ENCODE measurements around the gene PARG.
A peak's percentile ranks its signal among the peaks of the same experiment; 100 is the strongest.
"Not testable (repeated sequence)": the region's sequence is repeated elsewhere in the genome, so short reads cannot be mapped to it uniquely, and the experiment has no call there.

PARG gene

DNA sequence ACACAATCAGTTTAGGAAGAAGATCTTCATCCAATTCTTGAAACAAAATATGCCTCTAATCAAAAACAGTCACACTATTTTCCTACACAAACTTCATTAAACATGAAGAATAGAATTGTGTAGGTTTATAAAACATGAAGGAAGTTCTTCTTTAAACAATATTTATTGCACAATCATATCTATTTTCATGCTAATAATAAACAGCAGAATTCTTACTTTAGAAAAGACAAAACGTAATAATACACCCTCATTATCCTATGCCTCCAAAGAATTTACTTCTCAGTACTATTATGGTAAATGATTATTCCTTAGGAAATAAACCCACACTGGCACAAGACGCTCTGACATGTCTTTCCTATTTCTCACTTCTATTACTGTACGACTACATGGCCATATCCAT lies 41.4 kb downstream of the PARG start:
- DNase-seq = not testable (repeated sequence)

DNA sequence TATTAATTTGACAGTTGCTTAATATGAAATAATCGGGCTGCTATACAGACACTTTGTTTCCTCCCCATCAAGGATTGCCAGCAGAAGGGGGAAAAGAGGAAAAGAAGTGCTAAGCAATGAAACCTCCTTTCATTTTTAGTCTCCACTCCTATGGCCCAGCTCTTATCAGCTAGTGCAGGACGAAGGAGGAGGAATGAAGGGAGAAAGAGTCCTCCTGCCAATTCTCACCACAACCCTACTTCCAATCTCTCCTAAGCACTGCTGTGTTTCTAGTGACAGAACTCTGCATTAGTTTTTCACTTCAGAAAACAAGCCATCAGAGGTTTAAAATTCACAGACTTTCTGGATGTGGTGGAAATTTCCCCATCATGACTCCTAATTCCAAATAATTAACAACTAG lies 41.8 kb downstream of the PARG start:
- not testable (repeated sequence) for DNase-seq

DNA sequence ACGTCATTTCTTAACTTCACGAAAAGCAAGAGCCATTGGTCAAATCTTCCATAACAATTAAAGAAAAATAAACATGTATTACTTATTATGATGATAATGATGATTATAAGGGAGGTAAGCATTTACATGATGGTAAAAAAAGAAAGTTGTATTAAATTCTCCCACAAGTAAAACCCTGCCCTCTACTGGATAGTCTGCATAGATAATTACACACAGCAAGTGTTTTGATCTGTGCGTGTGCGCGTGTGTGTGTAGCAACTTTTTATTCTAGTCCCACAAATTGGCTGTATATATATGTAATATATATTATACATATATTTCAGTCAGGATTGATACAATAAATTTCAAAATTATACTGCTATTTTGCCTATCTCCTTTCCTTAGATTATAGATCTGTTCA lies 51.8 kb downstream of the PARG start:
- DNase-seq = not testable (repeated sequence)

DNA sequence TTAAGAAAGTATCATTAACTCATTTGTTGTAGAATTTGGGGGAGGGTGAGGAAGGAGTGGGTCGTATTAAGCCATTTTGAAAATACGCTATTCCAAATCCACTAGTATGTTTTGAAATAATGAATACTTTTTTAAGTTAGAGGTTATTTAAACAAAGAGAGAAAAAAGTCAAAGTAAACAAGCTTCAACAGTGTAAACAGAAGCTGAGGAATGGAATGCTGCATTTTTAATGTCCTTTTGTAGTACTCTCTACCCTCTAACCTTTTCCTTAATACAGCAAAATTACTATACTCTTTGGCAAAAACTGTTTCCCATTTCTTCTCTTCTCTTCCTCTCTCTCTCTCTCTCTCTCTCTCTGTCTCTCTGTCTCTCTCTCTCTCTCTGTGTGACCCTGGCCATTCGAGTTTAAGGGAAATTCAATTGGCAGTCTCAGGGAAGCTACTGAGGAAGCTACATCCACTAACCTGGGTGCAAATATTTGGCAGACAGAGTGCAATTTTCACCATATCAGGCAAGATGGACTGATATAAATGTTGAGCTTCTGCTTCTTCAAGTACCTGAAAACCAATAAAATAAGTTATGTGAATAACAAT lies 57.0 kb downstream of the PARG start:
- not testable (repeated sequence) for DNase-seq

DNA sequence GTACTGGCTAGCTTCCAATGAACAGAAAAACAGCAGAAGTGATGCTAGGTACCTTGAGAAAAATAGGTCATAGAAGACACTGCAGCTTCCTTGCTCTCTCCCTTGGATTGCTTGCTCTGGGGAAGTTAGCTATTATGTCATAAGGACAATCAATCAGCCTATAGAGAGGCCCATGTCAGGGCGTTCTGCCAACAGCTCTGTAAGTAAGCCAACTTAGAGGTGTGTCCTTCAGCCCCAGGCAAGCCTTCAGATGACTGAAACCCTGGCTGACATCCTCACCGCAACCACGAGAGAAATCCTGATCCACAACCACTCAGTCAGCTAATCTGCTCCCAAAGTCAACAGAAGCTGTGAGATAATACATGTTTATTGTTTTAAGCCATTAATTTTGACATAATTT lies 58.0 kb downstream of the PARG start:
- DNase-seq = not testable (repeated sequence)

DNA sequence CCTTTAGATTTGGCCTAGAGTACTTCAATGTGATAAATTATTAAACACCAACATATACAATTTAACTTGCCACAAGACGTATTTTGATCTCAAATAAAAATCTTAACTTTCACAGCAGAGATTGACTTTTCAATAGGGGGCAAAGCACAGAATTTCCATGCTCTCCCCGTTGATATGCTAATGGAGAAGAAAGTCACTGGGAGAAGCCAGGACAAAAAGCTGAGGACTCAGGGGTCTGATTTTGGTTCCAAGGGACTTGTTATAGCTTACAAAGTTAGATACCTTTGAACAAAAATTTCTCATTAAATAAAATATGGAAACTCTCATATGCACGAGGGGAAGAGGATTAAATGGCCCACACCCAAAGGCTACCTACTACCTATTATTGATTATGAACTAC lies 59.5 kb downstream of the PARG start:
- DNase-seq = not testable (repeated sequence)

DNA sequence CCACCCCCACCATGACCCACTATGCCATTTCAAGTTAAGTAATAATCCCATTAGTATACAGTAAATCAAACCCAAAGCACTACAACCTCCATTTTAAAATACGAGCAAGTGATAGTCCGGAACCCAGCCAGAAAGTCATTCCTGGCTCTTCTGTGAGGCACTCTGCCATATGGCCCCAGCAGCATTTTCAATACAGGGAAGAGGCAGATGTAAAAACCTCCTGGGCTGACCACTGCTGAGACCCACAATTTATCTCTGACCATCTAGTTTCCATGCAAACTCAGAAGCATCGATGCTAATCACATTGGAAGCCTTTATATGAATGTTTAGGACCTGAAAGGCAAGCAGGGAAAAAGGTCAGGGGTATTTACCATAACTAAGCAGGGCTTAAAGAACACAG lies 69.1 kb downstream of the PARG start:
- DNase-seq = not testable (repeated sequence)

DNA sequence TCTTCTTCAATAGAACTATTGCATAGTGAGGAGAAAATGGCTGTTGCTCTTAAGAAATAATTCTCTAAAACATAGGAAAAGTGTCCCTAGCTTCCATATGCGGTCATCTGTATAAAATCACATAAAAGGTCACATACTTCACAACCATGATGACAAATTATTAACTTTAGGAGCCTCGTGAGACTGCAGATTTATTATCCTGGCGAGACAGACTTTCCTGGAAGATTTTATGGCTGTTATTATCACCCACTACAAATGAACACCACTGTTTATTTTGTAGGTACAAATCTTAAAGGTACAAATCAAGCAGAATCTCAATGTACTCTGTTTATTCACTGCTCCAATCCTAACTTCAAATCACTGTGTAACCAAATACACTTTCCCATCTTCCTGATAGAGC lies 70.4 kb downstream of the PARG start:
- not testable (repeated sequence) for DNase-seq

DNA sequence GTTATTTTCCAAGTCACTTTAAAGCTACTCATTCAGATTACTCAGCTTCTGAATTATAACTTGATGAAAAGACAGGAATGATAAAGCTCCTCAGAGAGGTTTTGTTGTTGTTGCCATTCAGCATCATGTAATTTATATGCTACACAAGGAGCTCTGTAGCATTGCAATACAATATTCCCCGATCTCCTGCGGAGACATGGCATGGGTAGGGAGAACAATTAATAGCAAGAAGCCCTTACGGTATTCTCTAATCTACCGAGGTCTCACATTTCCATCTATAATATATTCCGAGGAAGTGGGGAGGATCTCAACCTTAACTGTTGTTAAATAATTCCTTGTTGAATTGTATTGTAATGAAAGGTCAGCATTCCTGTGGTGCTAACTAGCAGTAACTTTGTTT lies 81.9 kb downstream of the PARG start:
- DNase-seq = not testable (repeated sequence)

DNA sequence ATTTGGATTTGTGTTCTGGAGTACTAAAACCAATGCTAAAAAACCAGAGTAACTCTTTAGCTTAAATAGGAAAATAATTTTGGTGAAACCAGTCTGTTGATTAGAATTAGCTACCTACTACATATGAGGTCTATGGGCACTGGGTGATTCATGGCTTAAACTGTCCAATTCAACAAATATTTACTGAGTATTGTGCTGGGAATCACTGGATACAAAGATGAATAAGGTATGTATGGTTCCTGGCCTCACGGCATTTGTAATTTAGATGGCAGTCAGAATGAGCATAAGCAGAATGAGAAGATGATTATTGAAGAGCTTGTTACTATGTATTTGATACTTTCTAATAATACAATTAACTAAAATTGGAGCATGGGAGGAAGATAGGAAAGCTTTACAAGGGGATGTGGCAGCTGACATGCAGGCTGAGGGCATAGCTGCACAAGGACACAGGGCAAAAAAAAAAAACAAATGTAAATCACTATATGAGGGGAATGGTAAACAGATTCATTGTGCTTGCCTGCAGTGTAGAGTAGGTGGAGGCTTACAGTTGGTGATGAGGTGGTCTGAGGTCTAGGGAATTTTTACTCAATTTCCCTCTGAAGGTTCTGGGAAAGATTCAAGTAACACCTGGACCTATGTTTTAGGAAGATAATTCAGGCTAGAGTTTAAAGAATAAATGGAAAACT lies 83.0 kb downstream of the PARG start:
- DNase-seq = not testable (repeated sequence)

DNA sequence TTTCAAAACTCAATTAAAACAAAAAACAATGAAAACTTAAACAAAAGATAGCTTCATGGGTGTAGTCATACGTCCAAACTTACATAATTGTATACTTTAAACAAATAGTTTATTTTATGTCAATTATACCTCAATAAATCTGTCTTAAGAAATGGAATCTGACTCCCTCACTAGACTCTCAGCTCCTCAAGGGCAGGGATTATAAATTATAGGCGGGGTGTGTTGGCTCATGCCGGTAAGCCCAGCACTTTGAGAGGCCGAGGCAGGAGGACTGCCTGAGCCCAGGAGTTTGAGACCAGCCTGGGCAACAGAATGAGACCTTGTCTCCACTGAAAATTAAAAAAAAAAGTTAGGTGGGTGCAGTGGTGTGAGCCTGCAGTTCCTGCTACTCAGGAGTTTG lies 92.3 kb downstream of the PARG start:
- not testable (repeated sequence) for DNase-seq

DNA sequence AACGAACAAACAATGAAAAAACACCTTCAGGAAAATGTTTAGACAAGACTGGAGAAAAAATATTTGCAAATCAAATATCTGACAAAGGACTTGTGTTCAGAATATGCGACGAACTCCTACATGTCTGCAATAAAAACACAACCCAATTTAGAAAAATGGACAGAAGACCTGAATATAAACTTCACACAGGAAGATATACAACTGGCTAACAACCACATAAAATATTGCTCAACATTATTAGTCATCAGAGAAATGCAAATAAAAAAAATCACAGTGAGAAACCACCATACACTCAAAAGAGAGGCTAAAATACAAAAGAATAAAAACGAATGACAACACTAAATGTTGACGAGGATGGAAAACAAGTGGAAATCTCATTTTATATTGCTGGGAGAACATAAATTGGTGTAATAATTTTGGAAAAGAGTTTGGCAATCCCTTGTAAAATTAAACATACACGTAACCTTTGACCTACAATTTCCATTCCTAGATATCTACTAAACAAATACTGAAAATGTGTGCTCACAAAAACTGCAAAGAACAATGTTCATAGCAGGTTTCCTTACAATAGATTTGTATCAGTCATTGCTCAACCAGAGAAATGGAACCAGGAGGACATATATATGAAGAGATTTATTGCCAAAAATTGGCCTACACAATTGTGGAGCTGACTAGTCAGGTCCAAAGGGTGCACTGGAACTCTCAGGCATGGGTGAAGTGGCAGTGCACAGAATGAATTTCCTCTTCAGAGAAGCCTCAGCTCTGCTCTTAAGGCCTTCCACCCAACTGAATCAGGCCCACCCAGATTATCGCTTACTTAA lies 96.8 kb downstream of the PARG start:
- DNase-seq = no peak

DNA sequence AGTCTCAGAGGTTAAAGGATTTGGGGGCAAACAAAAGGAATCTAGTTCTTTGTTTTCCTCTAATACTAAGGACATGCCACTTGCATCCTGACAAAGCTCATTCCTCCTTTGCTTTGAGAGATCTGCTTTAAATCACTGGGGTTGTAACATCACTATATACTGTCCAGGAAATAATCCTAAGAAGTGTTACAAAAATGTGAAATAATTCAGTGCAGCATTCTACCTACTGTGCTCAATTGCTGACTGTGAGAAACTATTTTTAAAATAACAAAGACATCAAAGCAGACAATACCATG lies 99.5 kb downstream of the PARG start:
- DNase-seq = not testable (repeated sequence)

DNA sequence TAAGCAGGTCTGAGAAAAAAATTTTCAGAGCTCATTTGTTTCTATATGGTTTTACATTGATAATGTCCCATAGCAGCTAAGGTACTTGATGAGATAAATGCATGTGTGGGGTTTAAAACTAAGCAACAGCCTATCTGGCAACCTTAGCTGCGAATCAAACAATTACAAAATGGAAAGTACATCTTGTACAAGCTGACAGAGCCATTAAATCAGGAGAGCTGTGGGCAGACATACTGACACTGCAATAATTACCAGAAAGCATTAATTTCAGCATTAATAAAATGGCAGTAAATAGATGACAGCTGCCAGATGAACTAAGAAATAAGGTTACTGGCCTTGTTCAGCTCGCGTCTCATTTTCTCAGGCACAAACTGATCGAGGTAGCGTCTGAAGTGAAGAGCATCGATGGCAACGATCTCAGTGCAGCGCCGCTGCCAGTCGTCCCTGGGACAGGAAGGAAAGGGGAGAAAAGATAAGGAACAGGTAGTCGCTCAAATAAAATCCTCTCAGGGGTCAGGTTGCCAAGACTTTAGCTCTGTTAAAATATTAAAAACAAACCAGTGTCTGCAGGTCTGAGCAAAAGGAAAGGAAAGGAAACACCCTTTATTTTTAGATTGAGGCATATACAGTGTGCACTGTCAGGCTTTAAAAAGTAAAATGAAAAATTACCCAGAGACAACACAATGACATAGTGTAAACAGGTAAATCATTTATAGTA lies 100.1 kb downstream of the PARG start:
- DNase-seq = no peak

DNA sequence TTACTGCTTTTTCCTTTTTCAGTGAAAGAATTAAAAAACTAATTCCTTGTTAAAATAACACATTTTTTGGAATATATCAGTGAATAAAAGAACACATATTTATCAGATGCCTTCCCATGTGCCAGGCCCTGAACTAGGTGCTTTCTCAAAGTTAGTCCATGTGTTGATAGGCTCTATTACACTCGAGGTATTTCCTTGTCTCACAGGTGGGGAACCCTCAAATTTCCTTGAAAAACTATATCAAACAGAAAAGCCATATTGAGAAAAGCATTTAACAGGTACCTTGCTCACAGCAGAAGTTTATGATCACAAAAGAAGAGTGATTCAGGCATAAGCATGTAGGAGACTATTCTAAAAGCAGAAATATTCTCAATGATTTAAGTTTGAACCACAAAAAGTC lies 104.1 kb downstream of the PARG start:
- no peak for DNase-seq

DNA sequence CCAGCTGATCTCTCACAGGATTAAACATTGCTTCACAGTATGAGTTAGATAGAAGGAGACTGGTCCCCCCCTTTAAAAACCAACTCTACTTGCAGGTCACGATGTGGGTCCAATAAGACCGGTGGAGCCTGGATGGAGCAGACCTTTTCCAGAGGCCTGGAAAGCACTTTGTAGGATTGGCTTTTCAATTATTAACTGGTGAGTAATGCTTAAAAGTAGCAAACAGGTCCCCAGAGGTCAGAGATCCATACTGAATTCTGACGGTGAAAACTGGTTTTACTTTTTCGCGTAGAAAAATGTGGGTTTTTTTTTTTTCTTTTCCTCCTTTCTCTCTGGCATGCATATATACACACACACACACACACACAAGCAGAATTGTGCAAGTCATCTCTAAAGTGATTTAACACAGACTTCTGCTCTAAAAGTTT lies 104.8 kb downstream of the PARG start:
- no peak for DNase-seq

DNA sequence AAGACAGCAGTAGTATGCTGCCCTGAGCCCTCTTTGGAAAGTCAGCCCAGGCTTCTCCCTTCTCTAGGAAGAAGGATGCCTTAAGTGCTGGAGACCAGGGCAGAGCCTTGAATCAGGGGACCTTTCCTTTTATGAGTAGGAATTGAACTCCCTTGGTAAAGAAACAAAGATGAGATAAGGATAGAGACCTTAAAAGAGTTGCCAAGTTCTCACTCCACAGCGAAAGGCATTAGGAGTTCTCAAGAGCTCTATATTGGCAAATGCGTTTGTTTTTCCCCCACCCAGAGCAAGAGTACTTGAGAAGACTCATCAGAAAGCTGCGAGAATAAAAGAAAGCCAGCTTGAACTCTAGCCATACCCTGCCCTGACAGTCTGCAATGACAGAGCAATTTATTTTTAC lies 106.9 kb downstream of the PARG start:
- no peak for DNase-seq

DNA sequence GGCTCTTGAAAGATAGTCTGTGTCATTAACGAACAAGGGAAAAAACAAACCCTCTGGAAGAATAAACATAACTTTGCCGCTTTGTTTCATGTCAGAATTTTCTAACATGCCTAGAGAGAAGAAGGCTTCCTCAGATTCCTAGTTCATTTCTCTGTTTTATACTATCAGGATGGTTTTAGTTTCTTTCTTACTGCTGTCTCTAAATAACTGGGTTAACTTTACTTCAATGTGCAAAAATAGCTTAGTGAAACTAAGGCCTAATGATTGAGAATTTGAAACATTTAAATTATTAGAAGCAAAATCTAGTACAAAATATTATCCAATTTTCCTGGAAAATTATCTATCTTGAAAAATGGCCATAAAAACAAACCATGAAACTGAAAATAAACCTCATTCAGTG lies 107.6 kb downstream of the PARG start:
- no peak for DNase-seq

DNA sequence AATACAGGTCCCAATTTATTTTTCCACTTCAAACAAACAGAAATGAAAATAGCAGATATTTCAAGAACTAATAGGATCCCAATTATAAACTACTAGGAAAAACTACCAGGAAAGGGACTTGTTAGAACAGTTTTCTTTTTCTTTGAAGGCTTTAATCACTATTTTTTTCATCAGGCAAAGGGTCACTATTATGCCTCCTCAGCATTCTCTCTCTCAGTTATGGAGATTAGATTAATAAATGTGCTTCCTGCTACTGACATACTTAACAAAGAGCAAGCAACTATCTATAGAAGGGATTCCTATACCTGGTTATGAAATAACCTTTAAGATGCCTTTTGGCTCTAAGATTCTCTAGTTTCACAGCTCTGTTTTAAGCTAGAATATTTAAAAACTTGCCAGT lies 108.7 kb downstream of the PARG start:
- no peak for DNase-seq

DNA sequence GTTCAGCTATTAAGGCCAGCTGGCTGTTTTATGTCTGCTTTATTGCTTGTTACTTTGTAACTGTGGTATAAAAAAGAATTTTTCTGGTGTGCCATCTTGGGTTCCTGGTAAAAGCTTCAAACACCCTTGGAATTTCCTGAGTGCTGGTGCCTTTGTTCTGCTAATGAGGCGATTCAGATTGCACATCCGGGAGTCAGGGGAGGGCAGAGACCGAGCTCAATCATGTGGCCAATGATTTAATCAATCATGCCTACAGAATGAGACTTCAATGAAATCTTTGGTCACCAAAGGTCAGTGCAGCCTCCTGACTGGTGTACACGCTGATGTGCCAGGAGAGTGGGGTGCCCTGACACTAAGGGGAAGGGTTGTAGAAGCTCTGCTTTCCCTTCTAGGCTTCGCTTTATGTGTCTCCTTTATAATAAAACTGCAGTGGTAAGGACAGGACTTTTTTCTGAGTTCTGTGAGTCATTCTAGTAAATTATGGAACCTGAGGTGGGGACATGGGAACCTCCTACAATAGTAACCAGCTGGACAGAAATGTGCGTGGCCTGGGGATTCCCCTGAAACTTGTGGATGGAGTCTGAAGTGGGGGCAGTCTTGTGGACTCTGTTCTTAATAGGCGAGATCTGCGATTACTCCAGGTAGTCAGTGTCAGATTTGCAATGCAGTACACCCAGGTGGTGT lies 110.3 kb downstream of the PARG start:
- no peak for DNase-seq

DNA sequence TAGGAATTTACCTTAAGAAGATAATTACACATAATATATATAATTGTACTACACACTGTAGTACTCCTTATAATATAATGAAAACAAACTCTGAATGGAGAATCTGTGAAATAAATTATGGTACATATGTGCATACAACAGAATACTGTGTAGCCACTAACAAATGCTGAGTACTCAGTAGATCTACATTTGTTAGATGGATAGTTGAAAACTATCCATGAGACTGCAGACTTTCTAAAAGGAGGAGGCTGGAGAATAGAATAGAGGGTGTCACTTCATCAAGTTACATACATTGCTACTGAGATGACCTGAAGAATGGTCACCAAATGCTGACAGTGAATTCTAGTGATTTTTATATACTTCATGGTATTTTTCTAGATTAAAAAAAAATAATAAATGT lies 111.0 kb downstream of the PARG start:
- no peak for DNase-seq

DNA sequence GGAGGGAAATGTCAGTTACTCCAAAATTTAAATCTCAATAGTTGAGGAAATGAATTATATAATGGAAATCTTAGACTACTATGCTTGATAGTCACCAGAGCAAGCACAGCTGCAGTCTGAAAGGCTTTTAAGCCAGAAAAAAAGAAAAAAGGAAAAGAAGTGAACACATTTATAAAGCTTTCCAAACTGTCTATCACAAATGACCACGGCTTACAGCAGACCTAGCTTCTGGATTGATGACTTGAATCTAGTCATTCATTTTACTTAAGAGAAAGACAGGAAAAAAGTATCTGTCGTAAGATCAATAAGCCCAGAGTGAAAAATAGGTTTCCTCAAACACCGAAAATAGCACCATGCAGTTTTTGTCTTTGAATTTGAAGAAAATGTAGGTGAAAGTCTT lies 111.8 kb downstream of the PARG start:
- no peak for DNase-seq

DNA sequence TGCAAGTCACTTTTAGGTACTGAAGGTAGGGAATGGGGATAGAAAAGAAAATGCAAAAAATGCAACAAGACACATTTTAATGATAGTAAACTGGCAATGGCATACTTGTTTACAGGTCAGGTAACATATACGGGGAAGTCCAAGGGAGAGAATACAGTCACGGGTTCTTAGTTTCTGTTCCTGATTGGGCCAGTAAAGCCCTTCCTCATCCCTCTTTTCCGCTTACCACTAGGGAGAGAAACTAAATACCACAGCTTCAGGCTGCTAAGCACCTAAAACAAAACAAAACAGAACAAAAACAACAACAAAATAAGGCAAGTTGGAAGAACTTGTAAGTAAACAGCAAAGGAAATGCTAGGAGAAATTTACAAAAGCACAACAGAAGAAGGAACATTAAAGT lies 114.5 kb downstream of the PARG start:
- peak; percentile 26 to 29 for DNase-seq
